Parathyroid adenoma (tissue), 2 donors: ENCODE data around the gene RSPH1.

Source experiments
- H2AFZ ChIP-seq: fragments of 300-600 bp; sonication (generic); one replicate; pipeline ENCODE4 v1.7.0; 2017; ENCODE audit warnings: antibody characterized with exemption, mild to moderate bottlenecking
- H3K27ac ChIP-seq: fragments of 300-600 bp; sonication (generic); one replicate; pipeline ENCODE4 v1.7.0; 2017
- H3K27me3 ChIP-seq: fragments of 300-600 bp; sonication (generic); one replicate; pipeline ENCODE4 v1.7.0; 2017; ENCODE audit warnings: low read length; ENCODE audit not compliant: control insufficient read depth, insufficient read depth
- H3K36me3 ChIP-seq: fragments of 300-600 bp; sonication (generic); one replicate; pipeline ENCODE4 v1.7.0; 2017; ENCODE audit warnings: low read length; ENCODE audit not compliant: control insufficient read depth, insufficient read depth
- H3K4me1 ChIP-seq: fragments of 300-600 bp; sonication (generic); one replicate; pipeline ENCODE4 v1.7.0; 2017; ENCODE audit warnings: control low read depth
- H3K4me2 ChIP-seq: fragments of 300-600 bp; sonication (generic); one replicate; pipeline ENCODE4 v1.7.0; 2017; ENCODE audit warnings: low read length
- H3K4me3 ChIP-seq: fragments of 300-600 bp; sonication (generic); one replicate; pipeline ENCODE4 v1.7.0; 2017; ENCODE audit warnings: low read depth, low read length
- H3K79me2 ChIP-seq: fragments of 300-600 bp; sonication (generic); one replicate; pipeline ENCODE4 v1.7.0; 2017; ENCODE audit warnings: control low read depth
- H3K9ac ChIP-seq: fragments of 300-600 bp; sonication (generic); one replicate; pipeline ENCODE4 v1.7.0; 2017; ENCODE audit warnings: mild to moderate bottlenecking
- H3K9me3 ChIP-seq: fragments of 300-600 bp; sonication (generic); one replicate; pipeline ENCODE4 v1.7.0; 2017; ENCODE audit warnings: low read length; ENCODE audit not compliant: control insufficient read depth
- TF ChIP-seq, protein P1 (sequence below): fragments of 300-600 bp; sonication (generic); IDR thresholded peaks from one replicate; pipeline ENCODE4 v1.7.0; 2017; ENCODE audit warnings: antibody characterized with exemption, mild to moderate bottlenecking
- donor health status: primary hyperparathyroidism.

Gene RSPH1

DNA sequence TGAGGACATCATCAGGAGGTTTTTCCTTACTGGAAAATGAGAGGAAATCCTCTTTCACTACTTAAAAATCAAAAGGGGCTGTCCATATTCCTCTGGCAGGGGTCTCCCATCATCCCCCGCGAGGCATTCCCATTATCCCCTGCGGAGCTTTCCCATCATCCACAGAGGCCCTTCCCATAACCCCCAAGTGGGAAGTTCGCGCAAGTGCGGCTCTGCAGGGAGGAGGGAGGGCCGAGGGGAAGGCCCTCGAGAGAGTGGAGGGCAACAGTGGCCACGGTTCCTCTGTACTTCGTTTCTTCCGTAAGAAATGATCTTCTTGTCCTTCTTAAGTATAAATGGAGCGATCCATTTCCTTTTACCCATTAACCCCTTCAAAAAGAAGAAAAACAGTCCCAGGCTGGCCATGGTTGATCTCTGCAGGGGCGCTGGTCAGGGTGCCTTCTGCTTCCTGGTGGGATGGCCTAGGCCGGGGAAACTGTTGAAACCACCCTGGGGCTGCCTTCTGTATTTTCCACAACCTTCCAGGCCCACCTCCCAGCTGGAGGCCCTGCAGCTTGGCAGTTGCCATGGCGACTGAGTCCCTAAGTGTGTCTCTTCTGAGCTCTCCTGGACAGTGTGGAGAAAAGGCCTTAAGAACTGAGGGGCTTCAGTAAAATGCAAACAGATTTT is 3.6 kb upstream of the RSPH1 start:
- Histone ChIP-seq H3K27ac (no peak overlapping the region), H3K79me2 (no peaks in the 10 kb centered on the region), H2AFZ (no peak overlapping the region), H3K27me3 (no peaks in the 10 kb centered on the region), H3K36me3 (no peaks in the 10 kb centered on the region), H3K4me1 (no peaks in the 10 kb centered on the region), H3K9ac (no peak overlapping the region), H3K4me3 (no peak overlapping the region), H3K9me3 (no peaks in the 10 kb centered on the region), H3K4me2 (no peak overlapping the region)
- TF ChIP-seq, protein P1, sequence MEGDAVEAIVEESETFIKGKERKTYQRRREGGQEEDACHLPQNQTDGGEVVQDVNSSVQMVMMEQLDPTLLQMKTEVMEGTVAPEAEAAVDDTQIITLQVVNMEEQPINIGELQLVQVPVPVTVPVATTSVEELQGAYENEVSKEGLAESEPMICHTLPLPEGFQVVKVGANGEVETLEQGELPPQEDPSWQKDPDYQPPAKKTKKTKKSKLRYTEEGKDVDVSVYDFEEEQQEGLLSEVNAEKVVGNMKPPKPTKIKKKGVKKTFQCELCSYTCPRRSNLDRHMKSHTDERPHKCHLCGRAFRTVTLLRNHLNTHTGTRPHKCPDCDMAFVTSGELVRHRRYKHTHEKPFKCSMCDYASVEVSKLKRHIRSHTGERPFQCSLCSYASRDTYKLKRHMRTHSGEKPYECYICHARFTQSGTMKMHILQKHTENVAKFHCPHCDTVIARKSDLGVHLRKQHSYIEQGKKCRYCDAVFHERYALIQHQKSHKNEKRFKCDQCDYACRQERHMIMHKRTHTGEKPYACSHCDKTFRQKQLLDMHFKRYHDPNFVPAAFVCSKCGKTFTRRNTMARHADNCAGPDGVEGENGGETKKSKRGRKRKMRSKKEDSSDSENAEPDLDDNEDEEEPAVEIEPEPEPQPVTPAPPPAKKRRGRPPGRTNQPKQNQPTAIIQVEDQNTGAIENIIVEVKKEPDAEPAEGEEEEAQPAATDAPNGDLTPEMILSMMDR = no peak

DNA sequence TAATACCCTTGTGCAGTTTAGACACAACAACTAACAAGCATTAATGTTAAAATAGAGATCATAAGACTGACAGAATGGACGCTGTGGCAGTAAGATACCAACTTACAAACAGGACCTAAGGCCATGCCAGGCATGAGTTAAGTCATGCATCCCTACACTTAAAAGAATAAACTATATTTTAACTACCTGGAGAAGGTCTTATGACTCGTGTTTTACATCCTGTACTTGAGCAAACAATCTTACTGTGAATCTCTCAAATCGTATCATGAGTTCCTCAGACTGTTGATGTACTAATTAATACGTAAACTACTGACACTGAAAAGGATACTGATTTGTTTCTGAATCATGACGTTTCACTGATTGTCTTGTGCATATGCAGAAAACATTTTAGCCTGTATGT is 2.0 kb upstream of the RSPH1 start:
- no peaks in the 10 kb centered on the region for H3K79me2 ChIP-seq
- H3K9me3 ChIP-seq = no peaks in the 10 kb centered on the region
- H3K27me3 ChIP-seq = no peaks in the 10 kb centered on the region
- no peaks in the 10 kb centered on the region for H3K4me1 ChIP-seq
- H3K9ac ChIP-seq = no peak overlapping the region
- no peak overlapping the region for H2AFZ ChIP-seq
- H3K4me2 ChIP-seq = no peak overlapping the region
- TF ChIP-seq, protein P1 = no peak
- no peaks in the 10 kb centered on the region for H3K36me3 ChIP-seq
- no peak overlapping the region for H3K4me3 ChIP-seq
- no peak overlapping the region for H3K27ac ChIP-seq

DNA sequence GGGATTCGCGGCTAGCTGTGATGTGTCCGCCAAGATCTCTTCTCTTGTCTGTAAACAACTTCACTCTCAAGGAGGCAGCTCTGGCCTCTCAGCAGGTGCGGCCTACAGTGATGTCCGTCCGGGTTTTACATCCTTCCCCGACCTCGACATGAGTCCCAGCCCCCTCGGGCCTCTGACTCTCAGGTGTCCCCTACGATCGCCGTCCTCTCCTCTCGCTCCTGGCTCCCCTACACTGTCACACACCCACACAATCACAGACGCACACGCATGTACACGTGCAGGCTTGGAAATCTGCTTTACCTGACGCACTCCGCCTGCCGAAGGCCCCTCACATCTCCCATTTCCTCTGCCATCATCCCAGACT is 797 bp upstream of the RSPH1 start:
- Histone ChIP-seq H3K36me3 (no peaks in the 10 kb centered on the region), H2AFZ (peak overlapping the region; percentile 96), H3K27ac (peak overlapping the region; percentile 97), H3K9ac (peak overlapping the region; percentile 76), H3K4me1 (no peaks in the 10 kb centered on the region), H3K79me2 (no peaks in the 10 kb centered on the region), H3K27me3 (no peaks in the 10 kb centered on the region), H3K4me2 (peak overlapping the region; percentile 97), H3K4me3 (peak overlapping the region; percentile 97), H3K9me3 (no peaks in the 10 kb centered on the region)
- TF ChIP-seq, protein P1 = no peak

DNA sequence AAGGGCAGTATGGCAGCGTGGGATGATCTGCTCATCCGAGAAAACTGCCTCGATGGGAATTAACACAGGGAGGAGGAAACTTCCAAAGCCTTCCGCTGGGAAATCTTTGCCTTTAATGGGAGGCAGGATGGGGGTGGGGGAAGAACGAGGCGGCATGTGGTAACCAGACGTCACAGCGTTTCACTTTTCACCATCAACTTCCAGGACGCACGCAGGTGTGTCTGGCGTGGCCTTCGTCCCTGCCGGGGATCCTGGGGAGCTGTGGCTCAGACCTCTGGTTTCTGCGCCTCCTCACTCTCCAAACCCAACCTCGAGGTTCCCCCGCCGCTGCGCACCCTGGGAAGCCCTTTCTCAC is 282 bp downstream of the RSPH1 start:
- H3K9ac ChIP-seq = no peak overlapping the region
- H3K9me3 ChIP-seq = no peaks in the 10 kb centered on the region
- H3K4me1 ChIP-seq = no peaks in the 10 kb centered on the region
- H3K79me2 ChIP-seq = no peaks in the 10 kb centered on the region
- peak overlapping the region; percentile 97 for H3K4me3 ChIP-seq
- H3K27ac ChIP-seq = peak overlapping the region; percentile 39
- H3K27me3 ChIP-seq = no peaks in the 10 kb centered on the region
- H3K36me3 ChIP-seq = no peaks in the 10 kb centered on the region
- peak overlapping the region; percentile 66 for H3K4me2 ChIP-seq
- peak overlapping the region; percentile 79 for H2AFZ ChIP-seq
- TF ChIP-seq, protein P1 = no peak

DNA sequence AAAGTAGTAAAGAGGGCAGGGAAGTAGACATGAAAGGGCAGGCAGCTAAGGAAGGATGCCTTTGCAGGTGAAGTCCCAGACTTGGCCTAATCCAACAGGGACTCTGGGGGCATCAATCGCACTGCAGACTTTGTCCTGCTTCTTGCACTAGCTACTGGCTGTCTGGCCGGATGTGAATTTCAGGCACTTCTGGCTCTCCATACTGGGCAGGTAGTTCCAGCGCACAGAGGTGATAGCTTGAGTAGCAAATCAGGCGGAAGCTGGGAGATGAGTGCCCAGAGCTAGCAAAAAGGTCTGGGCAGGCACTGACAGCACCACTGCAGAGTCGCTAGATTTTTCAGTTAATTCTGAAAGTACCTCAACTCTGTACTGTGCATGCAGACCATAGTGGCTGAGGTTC is 997 bp downstream of the RSPH1 start:
- H3K36me3 ChIP-seq = no peaks in the 10 kb centered on the region
- H3K4me2 ChIP-seq = no peak overlapping the region
- H2AFZ ChIP-seq = no peak overlapping the region
- H3K27ac ChIP-seq = no peak overlapping the region
- no peaks in the 10 kb centered on the region for H3K79me2 ChIP-seq
- H3K9ac ChIP-seq = no peak overlapping the region
- H3K9me3 ChIP-seq = no peaks in the 10 kb centered on the region
- H3K4me1 ChIP-seq = no peaks in the 10 kb centered on the region
- no peaks in the 10 kb centered on the region for H3K27me3 ChIP-seq
- TF ChIP-seq, protein P1 = no peak
- no peak overlapping the region for H3K4me3 ChIP-seq
